GM10266 (cell line): ENCODE data around the gene COL4A2.

Experiments
- DNase-seq: peaks from one replicate; pipeline ENCODE4 v3.0.0; 2012; ENCODE audit errors: extremely low spot score
- CTCF ChIP-seq: IDR thresholded peaks from 2 replicates; pipeline ENCODE4 v1.5.1; 2012; ENCODE audit warnings: mild to moderate bottlenecking, low read depth; ENCODE audit not compliant: control insufficient read depth, insufficient read depth; ENCODE audit errors: missing control alignments

Gene COL4A2

DNA sequence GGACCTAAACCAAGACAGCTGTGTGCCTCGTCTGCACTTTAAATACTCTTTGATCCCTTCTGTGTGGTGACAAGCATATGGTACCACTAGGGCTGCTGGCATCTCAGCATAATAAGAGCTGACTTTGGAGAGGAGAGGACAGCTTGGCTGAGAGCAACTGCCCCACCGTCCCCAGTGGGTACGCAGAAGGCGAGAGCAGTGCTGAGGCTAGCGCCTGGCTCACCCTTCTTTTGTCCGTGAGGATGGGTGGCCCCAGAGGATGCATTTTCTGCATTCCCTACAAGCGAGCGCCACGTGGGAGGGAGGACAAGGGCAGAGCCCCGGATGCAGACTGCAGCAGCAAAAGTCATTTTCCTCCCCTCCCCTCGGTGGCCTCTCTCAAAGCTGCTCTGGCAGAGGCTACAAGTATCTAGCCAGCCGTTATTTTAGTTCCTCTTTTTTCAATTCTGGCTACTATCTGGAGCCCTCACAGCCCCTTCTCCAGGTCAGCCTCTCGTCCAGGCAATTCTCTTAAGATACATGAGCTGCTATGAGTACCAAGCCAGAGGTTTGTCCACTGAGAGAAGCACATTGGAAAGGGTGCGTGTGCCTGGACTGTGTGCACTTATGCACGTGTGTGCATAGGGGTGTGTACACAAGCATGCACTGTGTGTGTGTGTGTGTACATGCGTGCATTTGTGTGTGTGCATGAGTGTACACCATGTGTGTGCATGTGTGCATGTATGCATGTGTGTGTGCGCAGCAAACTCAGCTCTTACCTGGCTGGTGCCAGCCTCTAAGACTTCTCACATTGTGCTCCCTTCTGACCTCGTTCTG lies 203.1 kb downstream of the COL4A2 start:
- TF ChIP-seq CTCF: no peak
- DNase-seq: peak; percentile 56

DNA sequence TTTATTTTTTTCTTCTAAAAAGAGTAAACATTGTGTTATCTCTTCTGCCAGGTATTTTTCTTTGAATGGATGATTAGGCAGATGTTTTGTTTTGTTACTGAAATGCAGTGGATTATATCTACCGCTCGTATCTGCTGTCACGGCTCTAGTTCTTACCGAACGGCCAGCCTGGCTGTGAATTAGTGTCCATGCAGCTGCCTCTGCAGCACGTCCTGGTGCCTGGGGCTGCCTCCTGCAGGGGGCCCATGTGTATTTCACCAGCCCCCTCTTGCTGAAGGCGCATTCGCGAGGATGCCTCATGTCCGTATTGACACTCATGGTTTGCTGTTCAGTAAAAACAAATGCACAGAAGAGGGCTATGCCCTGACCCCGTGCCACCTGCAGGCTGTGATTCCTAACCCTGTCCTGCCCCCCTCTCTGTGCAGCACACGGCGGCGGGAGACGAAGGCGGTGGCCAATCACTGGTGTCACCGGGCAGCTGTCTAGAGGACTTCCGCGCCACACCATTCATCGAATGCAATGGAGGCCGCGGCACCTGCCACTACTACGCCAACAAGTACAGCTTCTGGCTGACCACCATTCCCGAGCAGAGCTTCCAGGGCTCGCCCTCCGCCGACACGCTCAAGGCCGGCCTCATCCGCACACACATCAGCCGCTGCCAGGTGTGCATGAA lies 204.6 kb downstream of the COL4A2 start:
- DNase-seq: no peak
- no peak for TF ChIP-seq CTCF

DNA sequence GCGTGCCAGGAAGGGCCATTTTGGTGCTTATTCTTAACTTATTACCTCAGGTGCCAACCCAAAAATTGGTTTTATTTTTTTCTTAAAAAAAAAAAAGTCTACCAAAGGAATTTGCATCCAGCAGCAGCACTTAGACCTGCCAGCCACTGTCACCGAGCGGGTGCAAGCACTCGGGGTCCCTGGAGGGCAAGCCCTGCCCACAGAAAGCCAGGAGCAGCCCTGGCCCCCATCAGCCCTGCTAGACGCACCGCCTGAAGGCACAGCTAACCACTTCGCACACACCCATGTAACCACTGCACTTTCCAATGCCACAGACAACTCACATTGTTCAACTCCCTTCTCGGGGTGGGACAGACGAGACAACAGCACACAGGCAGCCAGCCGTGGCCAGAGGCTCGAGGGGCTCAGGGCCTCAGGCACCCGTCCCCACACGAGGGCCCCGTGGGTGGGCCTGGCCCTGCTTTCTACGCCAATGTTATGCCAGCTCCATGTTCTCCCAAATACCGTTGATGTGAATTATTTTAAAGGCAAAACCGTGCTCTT lies 205.2 kb downstream of the COL4A2 start:
- no peak for DNase-seq
- TF ChIP-seq CTCF: no peak

DNA sequence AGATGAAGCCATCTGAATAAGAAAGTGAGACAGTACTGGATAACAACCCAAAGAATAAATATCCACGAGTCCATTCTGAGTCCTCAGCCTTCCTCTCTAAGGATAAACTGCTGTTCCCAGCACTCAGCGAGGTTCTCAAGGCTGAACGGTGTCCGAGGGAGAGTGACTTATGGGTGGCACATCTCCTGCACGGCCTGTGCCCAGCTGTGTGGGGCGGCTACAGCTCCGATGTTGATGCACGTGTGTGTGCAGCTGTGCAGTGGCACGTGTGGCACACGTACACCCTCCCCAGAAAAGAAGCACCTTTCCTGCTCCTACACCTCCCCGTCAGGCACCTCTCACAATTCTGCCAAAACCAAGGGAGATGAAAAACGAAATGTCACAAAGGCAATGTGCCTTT lies 209.4 kb downstream of the COL4A2 start:
- DNase-seq: no peak
- TF ChIP-seq CTCF: no peak

GRCh38 chr13:110517505-110518225 lies 210.6 kb downstream of the COL4A2 start:
- no peak for DNase-seq
- TF ChIP-seq CTCF: no peak

DNA sequence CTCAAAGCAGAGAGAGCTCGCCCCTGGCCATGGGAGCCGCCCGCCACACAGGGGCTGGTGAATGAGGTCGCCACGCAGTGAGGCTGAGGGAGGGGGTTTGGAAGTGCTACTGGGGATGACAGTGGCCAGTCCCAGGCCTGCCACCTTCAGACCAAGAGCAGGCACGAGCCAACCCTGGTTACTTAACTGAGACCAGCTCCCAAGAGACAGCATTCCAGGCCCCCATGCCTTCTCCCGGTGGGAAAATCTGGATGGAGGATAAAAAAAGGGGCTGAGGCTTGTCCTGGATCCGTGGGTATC lies 211.1 kb downstream of the COL4A2 start:
- no peak for TF ChIP-seq CTCF
- no peak for DNase-seq

DNA sequence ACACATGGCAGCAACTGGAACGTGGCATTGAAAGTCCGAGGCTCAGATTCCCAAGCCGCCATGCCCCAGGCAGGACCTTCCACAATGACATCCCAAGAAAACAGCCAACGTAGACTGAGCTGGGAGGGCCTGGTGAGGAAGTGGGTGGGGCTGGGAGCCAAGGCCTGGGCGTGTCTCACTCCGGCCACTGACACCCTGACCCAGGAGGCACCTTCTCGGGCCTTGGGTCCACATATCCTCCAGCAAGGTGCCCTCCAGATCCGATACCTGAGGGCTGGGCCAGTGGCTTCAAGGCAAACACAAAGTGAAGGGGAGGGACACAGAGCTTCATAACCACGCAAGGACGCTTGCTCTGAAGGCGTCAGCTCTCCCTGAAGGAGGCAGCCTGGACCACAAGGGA lies 211.5 kb downstream of the COL4A2 start:
- DNase-seq: no peak
- no peak for TF ChIP-seq CTCF
